HG02763 (cell line): Measurements from ENCODE around the gene ETV6.
"Not testable (repeated sequence)": the region's sequence is repeated elsewhere in the genome, so short reads cannot be mapped to it uniquely, and the experiment has no call there.

ENCODE experiments used
- ATAC-seq: cut with Tn5 transposase; IDR thresholded peaks from one replicate; pipeline ENCODE4 v1.9.1; 2021; ENCODE audit warnings: mild to moderate bottlenecking, moderate library complexity; ENCODE audit not compliant: unreplicated experiment

ETV6 gene

GRCh38 chr12:11667171-11667570 is 17.7 kb downstream of the ETV6 start:
- no peak for ATAC-seq

- no peak for ATAC-seq
These were observed 19.1 kb downstream of the ETV6 start for GRCh38 chr12:11668611-11669010.

DNA sequence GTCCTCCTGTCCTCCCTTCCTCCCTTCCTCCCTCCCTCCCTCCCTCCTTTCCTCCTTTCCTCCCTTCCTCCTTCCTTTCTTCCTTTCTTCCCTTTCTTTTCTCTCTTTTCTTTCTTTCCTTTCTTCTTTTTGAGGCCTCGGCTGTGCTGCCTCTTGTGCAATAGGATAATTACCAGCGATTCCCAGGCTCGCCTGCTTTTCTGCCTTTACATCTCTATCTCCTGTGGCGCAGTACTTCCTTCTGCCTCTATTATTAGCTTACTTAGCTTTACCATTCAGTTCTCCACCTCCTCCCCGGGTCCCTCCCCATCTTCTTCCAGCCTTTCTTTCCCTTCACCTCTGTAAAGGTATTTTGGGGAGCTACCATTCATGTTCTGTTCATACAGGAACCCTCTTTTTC is 19.9 kb downstream of the ETV6 start:
- ATAC-seq = no peak

- ATAC-seq = no peak
These were observed 23.1 kb downstream of the ETV6 start for GRCh38 chr12:11672256-11673191.

DNA sequence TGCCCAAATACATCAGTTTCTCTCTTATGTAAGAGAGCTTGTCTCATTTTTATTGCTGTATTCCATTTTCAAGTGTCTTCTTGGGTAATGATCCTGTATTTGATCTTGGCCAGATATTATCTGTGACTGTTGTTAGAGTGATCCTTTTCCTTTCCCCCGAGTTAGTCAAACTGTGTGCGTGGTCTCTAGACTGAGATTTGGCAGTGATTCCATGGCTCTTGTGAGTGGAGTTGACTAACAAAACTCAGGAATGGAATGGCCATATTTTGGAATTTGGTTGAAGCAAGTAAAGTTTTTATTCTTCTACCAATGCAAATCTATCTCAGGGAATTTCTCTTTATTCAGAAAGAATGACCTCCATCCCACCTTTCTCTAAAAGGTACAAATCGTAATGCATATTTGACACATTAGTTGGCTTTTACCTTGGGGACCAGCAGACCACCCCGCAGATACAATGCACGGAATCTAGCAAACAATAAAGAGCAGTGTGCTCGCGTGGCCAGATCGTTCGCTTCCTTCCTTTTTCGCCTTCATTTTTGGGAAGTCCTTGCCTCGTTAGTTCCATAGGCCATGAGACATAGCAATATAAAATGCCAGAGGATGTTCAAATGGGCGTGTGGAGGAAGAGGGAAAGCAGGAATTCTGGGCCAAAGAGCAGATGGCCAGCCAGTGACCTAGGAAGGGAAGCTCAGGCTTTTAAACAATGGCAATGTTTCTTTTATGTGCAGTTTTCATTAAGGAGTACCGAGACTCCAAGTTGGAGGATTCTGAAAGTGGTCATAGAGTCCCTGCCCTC is 24.4 kb downstream of the ETV6 start:
- no peak for ATAC-seq

- no peak for ATAC-seq
These were observed 25.5 kb downstream of the ETV6 start for GRCh38 chr12:11674894-11675390.

DNA sequence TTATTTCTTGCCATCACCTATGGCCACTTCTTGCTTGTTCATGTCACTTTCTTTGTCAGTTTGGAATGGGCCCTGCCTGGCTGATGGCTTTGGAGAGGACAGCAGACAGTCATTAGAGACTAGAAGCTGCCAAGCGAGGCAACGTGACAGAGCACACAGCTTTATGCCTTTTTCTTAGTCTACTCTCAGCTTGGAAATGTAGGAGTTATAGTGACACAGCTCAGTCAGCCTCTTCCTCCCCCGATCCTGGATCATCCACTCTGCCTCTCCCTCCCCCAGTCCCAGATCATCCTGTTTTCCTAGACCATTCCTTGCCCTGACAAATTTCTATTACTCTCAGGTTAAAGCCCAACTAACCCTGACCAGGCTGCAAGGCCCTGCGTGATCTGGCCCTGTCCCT is 26.6 kb downstream of the ETV6 start:
- no peak for ATAC-seq

- ATAC-seq = no peak
These were observed 27.6 kb downstream of the ETV6 start for GRCh38 chr12:11677093-11677492.

- ATAC-seq = no peak
These were observed 28.3 kb downstream of the ETV6 start for GRCh38 chr12:11677752-11678151.

GRCh38 chr12:11678781-11679180 is 29.3 kb downstream of the ETV6 start:
- ATAC-seq = no peak

DNA sequence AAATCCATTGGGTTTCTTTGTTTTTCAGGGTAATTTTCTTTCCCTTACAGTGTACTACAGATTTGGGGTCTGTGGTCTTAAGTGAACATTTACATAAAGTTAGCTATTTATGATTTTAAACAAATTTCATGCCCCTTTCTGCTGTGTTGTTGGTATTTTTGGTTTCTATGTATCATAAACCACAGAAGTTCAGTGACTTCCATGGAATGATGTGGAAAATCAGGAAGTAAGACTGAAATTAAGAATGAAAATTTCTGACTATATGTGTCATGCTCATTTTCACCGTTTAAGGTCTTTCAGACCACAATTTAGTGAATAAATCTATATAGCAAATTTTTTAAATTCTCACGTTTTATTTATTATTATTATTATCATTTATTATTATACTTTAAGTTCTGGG is 31.7 kb downstream of the ETV6 start:
- no peak for ATAC-seq

GRCh38 chr12:11681695-11682094 is 32.2 kb downstream of the ETV6 start:
- ATAC-seq = not testable (repeated sequence)

DNA sequence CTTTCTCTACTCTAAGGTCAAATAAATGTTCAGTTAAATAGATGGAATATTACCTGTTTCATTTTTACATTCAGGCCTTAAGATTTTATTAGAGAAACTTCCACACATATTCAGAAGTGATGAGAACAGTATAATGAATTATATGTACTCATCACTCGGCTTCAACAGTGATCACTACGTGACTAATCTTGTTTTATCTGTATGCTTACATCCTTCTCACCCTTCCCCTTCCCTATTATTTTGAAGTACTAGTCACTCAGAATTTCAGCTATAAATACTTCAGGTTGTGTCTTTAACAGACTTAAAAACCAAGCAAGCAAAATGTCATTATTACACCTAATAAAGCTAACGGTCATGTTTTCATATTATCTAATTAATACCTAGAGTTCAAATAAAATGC is 34.9 kb downstream of the ETV6 start:
- ATAC-seq = no peak

- ATAC-seq = no peak
These were observed 35.3 kb downstream of the ETV6 start for GRCh38 chr12:11684811-11685210.

DNA sequence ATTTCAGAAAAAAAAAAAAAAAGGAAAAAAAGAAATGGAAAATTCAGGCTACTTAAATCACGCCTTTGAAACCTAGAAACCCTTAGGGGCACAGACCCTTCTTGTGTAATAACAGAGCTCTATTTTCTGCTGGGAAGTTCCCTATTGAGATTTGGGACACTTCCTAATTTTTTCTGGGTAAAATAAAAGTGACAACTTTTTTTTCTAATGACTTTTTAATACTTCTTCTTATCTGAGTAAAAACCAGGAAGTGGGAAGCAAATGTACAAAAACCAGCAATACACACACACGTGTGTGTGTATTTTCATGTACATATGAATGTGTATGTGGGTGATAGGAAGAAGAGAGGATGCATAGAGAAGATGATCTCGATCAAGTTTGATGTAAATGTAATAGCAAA is 35.8 kb downstream of the ETV6 start:
- no peak for ATAC-seq

- ATAC-seq = no peak
These were observed 36.2 kb downstream of the ETV6 start for GRCh38 chr12:11685716-11686115.

GRCh38 chr12:11686120-11686519 is 36.6 kb downstream of the ETV6 start:
- ATAC-seq = no peak

GRCh38 chr12:11687528-11687927 is 38.1 kb downstream of the ETV6 start:
- ATAC-seq = no peak

- ATAC-seq = no peak
These were observed 38.9 kb downstream of the ETV6 start for GRCh38 chr12:11688379-11688778.

- no peak for ATAC-seq
These were observed 39.4 kb downstream of the ETV6 start for GRCh38 chr12:11688831-11689230.

DNA sequence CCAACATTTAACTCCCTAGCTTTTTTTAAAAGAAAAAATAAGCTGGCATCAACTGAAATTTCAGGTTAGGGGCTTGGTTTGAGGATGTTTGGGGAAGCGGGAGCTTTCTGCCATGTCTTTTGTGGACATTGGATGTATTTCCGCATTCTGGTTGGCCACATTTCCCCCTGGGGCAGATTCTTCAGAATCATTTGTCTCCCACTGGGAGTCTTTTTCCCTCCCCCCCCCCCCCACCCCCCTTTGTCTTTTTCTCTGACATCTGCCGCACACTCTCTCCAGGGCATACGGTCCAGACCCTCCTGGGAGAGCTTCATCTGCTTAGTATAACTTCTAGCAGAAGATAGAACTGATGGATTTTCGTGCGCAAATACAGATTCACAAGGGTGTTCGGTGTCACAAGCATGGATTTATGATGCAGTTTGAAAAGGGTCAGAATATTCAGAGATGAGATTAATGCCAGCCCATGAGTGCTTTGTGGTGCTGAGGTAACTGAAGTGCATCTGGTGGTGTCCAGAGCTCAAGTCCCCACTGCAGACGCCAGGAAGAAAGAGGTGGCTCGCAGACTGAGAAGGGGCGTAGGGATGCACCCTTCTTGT is 40.2 kb downstream of the ETV6 start:
- ATAC-seq = no peak
